A549 treated with Hydrocortisone at 1 μM for 4 hours (cell line): ENCODE measurements around the gene NRP1. TPM values are rescaled to one million over a fixed set of nuclear protein-coding genes. Genes with fewer than 3 reads are reported as not detected.

Experiments used
- total RNA-seq: library from RNA; stranded (reverse); fragments of 200-300 nt; extraction: Qiagen RNA extraction; gene quantifications from 5 replicates; pipeline ENCODE4 v1.2.3, GENCODE V29; 2022

NRP1 gene
- 52.6 to 95.2 TPM (median 64.3 TPM) in 5 replicates for total RNA-seq

GRCh38 chr10:33334153-33334804 is at the start of gene NRP1:
NRP1 (minus strand) TSS chr10:33334667; CDS start chr10:33334382, 285 bp downstream.

